PC-9 (cell line): Measurements from ENCODE around the gene KCTD7. TPM values are rescaled to one million over a fixed set of nuclear protein-coding genes. Genes with fewer than 3 reads are reported as not detected.
"Not testable (repeated sequence)": the region's sequence is repeated elsewhere in the genome, so short reads cannot be mapped to it uniquely, and the experiment has no call there.

Experiments used
- BruUV-seq: library from RNA; stranded (reverse); fragments of 400-500 nt; replicated peaks from 2 replicates; lab custom pipeline; 2021; lab: Mats Ljungman, UMichigan
- CTCF ChIA-PET: fragments of 300-600 bp; sonication (Branson Sonifier 250); formaldehyde crosslinking; loops from one replicate; lab custom pipeline; 2022; ENCODE audit warnings: antibody characterized with exemption; lab: Charles Lee
- POLR2A ChIA-PET: fragments of 300-600 bp; sonication (Branson Sonifier 250); formaldehyde crosslinking; loops from one replicate; lab custom pipeline; 2022; ENCODE audit warnings: antibody characterized with exemption; ENCODE audit not compliant: unreplicated experiment; lab: Charles Lee
- DNase-seq, 2 experiments: peaks; one replicate each; pipeline versions ENCODE4 v3.0.0 to v3.0.0-alpha.2; 2015 to 2022; ENCODE audit warnings: mixed read lengths in 1 of 2
- H2AFZ ChIP-seq: fragments of 200-600 bp; sonication (generic); 2 replicates; pipeline ENCODE4 v1.8.1; 2017; ENCODE audit warnings: antibody characterized with exemption
- H3F3A ChIP-seq: fragments of 200-600 bp; sonication (generic); 2 replicates; pipeline ENCODE4 v1.8.1; 2017; ENCODE audit warnings: antibody characterized with exemption, mild to moderate bottlenecking, low read depth; ENCODE audit not compliant: insufficient read depth
- H3K27ac ChIP-seq: fragments of 200-600 bp; sonication (generic); 2 replicates; pipeline ENCODE4 v1.6.1; 2016; ENCODE audit warnings: mixed run types
- H3K27me3 ChIP-seq: fragments of 200-600 bp; sonication (generic); 2 replicates; pipeline ENCODE4 v1.6.1; 2016; ENCODE audit warnings: low read depth, mixed run types; ENCODE audit not compliant: insufficient read depth
- H3K36me3 ChIP-seq: fragments of 200-600 bp; sonication (generic); 2 replicates; pipeline ENCODE4 v1.6.1; 2016; ENCODE audit warnings: low read depth, mixed run types
- H3K4me1 ChIP-seq: fragments of 200-600 bp; sonication (generic); replicated peaks from 2 replicates; pipeline ENCODE4 v1.6.1; 2016; ENCODE audit warnings: mixed run types; ENCODE audit not compliant: insufficient read depth
- H3K4me2 ChIP-seq: fragments of 200-600 bp; sonication (generic); 2 replicates; pipeline ENCODE4 v1.6.1; 2017; ENCODE audit warnings: mixed run types
- H3K4me3 ChIP-seq: fragments of 200-600 bp; sonication (generic); 2 replicates; pipeline ENCODE4 v1.6.1; 2016; ENCODE audit warnings: mixed run types
- H3K79me2 ChIP-seq: fragments of 200-600 bp; sonication (generic); 2 replicates; pipeline ENCODE4 v1.6.1; 2017; ENCODE audit warnings: low read depth, mixed run types
- H3K9me2 ChIP-seq: fragments of 200-600 bp; sonication (generic); 2 replicates; pipeline ENCODE4 v1.8.1; 2017; ENCODE audit warnings: mild to moderate bottlenecking; ENCODE audit not compliant: insufficient read depth
- H3K9me3 ChIP-seq: fragments of 200-600 bp; sonication (generic); 2 replicates; pipeline ENCODE4 v1.8.1; 2016; ENCODE audit warnings: low read depth; ENCODE audit not compliant: insufficient read depth
- H4K20me1 ChIP-seq: fragments of 200-600 bp; sonication (generic); 2 replicates; pipeline ENCODE4 v1.8.1; 2017; ENCODE audit not compliant: insufficient read depth
- EZH2 ChIP-seq: fragments of 200-600 bp; sonication (generic); IDR thresholded peaks from 2 replicates; pipeline ENCODE4 v1.8.0; 2017; ENCODE audit warnings: antibody characterized with exemption, low read depth
- intact Hi-C: fragments of 100-400 bp; cut with micrococcal nuclease; formaldehyde crosslinking; loops from one replicate; pipeline ENCODE4 v1.10.0; 2022; ENCODE audit not compliant: unreplicated experiment
- total RNA-seq: library from RNA; stranded (reverse); gene quantifications from 2 replicates; pipeline ENCODE4 v1.2.3, GENCODE V29; 2021
- TF ChIP-seq, protein P1 (sequence below): fragments of 200-600 bp; sonication (generic); conservative IDR thresholded peaks from 2 replicates; pipeline ENCODE4 v1.6.1; 2017; ENCODE audit warnings: mixed run types, antibody characterized with exemption, mild to moderate bottlenecking, moderate library complexity

Gene KCTD7
- total RNA-seq, 1 experiment from 2014 or later = 7.1 TPM

DNA sequence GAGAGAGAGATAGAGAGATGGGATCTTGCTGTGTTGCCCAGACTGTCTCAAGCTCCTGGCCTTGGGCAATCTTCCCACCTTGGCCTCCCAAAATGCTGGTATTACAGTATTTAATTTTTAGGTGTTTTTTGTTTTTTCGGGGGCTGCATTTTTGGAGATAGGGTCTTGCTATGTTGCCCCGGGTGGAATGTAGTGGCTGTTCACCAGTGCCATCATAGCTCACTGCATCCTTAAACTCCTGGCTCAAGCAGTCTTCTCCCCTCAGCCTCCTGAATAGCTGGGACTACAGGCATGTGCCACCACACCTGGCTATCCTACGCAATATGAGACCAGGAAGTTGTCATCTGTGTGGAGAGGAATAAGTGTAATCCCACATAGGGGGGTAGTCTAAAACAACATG, 42.4 kb downstream of the KCTD7 start:
- no peaks in the 10 kb centered on the region for H3K36me3 ChIP-seq
- H3K9me3 ChIP-seq = no peaks in the 10 kb centered on the region
- intact Hi-C loops = no loop called here
- peaks cover 3% of the 10 kb centered on the region for H3K4me1 ChIP-seq
- DNase-seq = no peak
- no peak overlapping the region for H3K4me3 ChIP-seq
- H4K20me1 ChIP-seq = no peaks in the 10 kb centered on the region
- no peaks in the 10 kb centered on the region for H3K27me3 ChIP-seq
- no peak overlapping the region for H3K27ac ChIP-seq
- no peaks in the 10 kb centered on the region for H3K9me2 ChIP-seq
- TF ChIP-seq EZH2 = no peak
- TF ChIP-seq, protein P1, sequence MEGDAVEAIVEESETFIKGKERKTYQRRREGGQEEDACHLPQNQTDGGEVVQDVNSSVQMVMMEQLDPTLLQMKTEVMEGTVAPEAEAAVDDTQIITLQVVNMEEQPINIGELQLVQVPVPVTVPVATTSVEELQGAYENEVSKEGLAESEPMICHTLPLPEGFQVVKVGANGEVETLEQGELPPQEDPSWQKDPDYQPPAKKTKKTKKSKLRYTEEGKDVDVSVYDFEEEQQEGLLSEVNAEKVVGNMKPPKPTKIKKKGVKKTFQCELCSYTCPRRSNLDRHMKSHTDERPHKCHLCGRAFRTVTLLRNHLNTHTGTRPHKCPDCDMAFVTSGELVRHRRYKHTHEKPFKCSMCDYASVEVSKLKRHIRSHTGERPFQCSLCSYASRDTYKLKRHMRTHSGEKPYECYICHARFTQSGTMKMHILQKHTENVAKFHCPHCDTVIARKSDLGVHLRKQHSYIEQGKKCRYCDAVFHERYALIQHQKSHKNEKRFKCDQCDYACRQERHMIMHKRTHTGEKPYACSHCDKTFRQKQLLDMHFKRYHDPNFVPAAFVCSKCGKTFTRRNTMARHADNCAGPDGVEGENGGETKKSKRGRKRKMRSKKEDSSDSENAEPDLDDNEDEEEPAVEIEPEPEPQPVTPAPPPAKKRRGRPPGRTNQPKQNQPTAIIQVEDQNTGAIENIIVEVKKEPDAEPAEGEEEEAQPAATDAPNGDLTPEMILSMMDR = no peak
- ChIA-PET CTCF (no interaction called here), POLR2A (no interaction called here)
- peaks cover 6% of the 10 kb centered on the region for H3K79me2 ChIP-seq
- no TSS peak for BruUV-seq
- peaks cover 6% of the 10 kb centered on the region; the same call in 1 of the 2 replicates for H3F3A ChIP-seq
- H2AFZ ChIP-seq = no peak overlapping the region
- H3K4me2 ChIP-seq = no peak overlapping the region

DNA sequence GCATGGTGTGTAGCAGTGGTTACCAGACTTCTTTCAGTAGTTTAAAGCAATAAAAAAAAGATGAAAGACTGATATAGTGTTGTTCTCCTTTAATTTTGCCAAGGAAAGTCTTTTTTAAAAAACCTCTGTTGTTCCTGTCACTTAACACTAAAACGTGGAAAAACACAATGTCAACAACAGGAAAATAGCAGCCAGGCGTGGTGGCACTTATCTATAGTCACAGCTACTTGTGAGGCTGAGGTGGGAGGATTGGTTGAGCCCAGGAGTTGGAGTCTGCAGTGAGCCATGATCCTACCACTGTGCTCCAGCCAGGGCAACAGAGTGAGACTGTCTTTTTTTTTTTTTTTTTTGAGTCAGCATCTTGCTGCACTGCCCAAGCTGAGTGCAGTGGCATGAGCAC, 42.8 kb downstream of the KCTD7 start:
- CTCF ChIA-PET, H3K4me3 ChIP-seq, BruUV-seq, H2AFZ ChIP-seq, H3K36me3 ChIP-seq, H3K9me2 ChIP-seq, H3F3A ChIP-seq, H3K27ac ChIP-seq, H3K9me3 ChIP-seq, DNase-seq, H3K79me2 ChIP-seq, H3K4me2 ChIP-seq, H3K27me3 ChIP-seq, H3K4me1 ChIP-seq, POLR2A ChIA-PET, H4K20me1 ChIP-seq, intact Hi-C loops: not testable (repeated sequence)

DNA sequence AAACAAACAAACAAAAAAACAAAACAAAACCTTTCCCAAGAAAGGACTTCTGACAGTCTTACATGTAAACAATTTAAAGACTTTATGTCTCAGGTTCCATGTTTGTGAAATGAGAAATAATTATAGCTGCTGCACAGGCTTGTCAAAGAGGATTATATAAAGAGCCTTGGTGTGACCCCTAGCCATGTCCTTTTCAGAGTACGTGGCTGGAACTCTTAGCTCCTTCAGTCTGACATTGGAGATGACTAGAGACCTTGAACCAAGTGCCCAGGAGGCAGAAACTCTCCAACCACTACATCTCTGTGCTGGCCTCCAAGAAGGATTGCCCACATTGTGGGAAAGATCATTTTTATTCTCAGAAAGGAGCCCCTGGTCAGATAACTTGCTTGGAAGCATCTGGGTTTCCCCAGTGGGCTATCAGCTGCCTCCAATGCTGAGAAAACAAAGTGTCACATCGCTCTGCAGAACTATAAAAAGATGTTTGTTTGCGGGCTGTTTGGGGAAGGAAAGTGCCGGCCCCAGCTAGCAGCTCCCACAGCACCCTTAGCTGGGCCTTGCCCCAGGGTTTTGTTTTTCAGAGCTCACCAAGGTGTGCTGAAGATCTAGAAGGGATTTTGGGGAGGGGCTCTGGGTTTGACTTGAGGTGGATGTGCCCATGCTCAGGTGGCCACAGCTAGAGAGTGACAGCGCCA, 43.9 kb downstream of the KCTD7 start:
- H3F3A ChIP-seq, H3K9me3 ChIP-seq, H3K4me1 ChIP-seq, intact Hi-C loops, H2AFZ ChIP-seq, BruUV-seq, H3K79me2 ChIP-seq, H3K27ac ChIP-seq, H3K9me2 ChIP-seq, H3K36me3 ChIP-seq, DNase-seq, H4K20me1 ChIP-seq, H3K27me3 ChIP-seq, H3K4me3 ChIP-seq, H3K4me2 ChIP-seq: not testable (repeated sequence)
- ChIA-PET POLR2A (interaction anchor here (0.7 kb wide), 1 partner anchor 471 kb away, joined by 3 read pairs; no protein-coding TSS in a partner anchor), CTCF (interaction anchor here (0.6 kb wide), 1 partner anchor 83 kb away, joined by 3 read pairs; no protein-coding TSS in a partner anchor)

DNA sequence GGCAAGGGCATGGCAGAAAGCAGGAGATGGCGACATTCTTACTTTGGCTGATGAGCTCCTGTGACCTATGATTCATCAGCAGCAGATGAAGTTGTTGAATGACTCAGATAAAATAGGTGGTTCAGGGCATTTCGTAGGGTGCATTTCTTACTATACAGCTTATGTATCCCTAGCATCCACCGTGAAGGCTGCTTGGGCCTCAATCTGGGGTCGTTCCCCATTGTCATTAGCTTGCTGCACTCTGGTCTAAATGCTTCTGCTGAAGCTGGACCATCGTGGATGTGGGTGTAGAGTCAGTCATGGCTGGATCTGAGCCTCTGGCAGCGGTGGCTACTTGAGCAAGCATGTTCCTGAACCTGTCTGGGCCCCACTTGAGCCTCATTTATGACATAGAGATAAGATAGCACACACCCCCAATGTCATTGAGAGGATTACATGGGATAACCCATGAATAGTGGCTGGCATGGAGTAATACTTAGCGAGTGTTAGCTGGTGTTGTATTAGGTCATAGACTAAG, 44.5 kb downstream of the KCTD7 start:
- H3K9me2 ChIP-seq, CTCF ChIA-PET, H3K36me3 ChIP-seq, H3K4me1 ChIP-seq, H3K4me3 ChIP-seq, H3K79me2 ChIP-seq, H2AFZ ChIP-seq, intact Hi-C loops, H3F3A ChIP-seq, H3K27me3 ChIP-seq, H3K9me3 ChIP-seq, H4K20me1 ChIP-seq, BruUV-seq: not testable (repeated sequence)
- Histone ChIP-seq H3K4me2 (peak overlapping the region; percentile 50; the same call in 1 of the 2 replicates), H3K27ac (peak overlapping the region; percentile 46; the same call in 1 of the 2 replicates)
- DNase-seq = peak in 1 of 2 experiments; percentile 45
- POLR2A ChIA-PET = interaction anchor here (0.7 kb wide), 1 partner anchor 471 kb away, joined by 3 read pairs; no protein-coding TSS in a partner anchor
